GM18498 (cell line): ENCODE data around the gene WNT9A.
"Not testable (repeated sequence)": the region's sequence is repeated elsewhere in the genome, so short reads cannot be mapped to it uniquely, and the experiment has no call there.

Experiments
- ATAC-seq: cut with Tn5 transposase; IDR thresholded peaks from one replicate; pipeline ENCODE4 v1.9.1; 2021; ENCODE audit warnings: mild to moderate bottlenecking, moderate library complexity; ENCODE audit not compliant: unreplicated experiment

Gene WNT9A, protein sequence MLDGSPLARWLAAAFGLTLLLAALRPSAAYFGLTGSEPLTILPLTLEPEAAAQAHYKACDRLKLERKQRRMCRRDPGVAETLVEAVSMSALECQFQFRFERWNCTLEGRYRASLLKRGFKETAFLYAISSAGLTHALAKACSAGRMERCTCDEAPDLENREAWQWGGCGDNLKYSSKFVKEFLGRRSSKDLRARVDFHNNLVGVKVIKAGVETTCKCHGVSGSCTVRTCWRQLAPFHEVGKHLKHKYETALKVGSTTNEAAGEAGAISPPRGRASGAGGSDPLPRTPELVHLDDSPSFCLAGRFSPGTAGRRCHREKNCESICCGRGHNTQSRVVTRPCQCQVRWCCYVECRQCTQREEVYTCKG

DNA sequence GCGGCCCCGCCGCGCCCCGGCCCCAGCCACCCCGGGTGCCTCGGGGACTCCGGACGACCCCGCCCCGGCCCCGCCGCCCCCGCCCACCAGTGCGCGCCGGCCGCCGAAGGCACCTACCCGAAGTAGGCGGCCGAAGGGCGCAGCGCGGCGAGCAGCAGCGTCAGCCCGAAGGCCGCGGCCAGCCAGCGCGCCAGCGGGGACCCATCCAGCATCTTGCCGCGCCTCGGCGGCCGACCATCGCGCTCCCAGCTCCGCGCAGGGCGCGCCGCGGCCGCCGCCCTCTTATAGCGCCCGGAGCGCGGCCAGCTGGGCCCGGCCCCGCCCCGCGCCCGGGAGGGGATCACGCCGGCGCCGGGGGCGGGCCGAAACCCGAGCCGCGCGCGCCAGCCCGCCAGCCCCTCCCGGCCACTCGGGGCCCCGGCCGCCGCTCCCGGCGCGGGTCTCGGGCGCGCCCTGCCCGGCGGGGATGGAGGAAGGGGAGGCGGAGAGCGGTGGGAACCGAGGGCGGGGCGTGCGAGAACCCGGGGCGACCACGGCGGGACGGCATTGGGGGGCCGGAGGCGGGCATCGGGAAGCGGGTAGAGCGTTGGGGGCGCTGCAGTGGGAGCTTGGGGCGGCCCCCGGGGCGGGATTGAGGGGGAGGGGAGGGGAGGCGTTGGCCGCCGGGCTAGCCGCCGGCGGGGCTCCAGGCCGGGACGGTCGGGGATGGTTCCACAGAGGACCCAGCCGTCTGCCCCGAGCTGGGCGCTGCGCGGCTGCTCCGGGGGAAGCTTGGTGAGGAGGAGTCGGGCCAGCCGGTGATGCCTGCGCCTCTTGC lies at the start of gene WNT9A:
Gene WNT9A (minus strand): TSS at position 257 of the 817 bp plus-strand sequence. CDS start 45 bp downstream, at position 212.
- ATAC-seq = peak; percentile 51

DNA sequence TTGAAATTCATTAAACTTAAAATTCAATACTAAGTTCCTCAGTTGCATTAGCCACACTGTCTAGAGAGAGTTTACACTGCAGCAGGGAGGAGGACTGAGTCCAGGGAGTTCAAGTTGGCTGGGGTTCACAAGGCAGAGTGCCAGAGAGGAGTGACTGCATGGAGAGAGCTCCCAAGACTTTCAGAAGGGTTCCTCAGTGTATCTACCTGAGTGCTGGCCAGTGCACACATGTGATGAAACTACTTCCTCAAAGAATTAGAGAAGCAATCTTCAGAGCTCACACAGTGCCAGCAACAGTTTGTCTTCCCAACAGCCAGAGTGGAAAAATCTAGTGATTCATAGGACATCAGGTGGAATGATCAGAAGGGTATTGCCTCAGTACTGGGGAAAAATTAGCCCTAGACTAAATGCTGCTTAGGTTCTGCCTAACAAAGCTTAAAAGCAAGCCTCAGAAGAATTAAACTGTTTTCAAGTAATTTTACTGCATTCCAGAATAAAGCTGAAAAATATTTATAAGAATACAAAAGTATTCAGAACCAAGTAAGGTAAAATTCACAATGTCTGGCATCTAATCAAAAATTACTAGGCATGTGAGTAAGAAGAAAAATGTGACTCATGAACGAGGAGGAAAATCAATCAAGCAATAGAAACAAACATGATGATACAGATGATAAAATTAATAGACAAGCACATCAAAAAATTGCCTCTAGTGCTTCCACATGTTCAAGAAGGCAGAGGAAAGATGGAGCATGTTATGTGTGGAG lies 48.6 kb upstream of the WNT9A start:
- no peak for ATAC-seq

DNA sequence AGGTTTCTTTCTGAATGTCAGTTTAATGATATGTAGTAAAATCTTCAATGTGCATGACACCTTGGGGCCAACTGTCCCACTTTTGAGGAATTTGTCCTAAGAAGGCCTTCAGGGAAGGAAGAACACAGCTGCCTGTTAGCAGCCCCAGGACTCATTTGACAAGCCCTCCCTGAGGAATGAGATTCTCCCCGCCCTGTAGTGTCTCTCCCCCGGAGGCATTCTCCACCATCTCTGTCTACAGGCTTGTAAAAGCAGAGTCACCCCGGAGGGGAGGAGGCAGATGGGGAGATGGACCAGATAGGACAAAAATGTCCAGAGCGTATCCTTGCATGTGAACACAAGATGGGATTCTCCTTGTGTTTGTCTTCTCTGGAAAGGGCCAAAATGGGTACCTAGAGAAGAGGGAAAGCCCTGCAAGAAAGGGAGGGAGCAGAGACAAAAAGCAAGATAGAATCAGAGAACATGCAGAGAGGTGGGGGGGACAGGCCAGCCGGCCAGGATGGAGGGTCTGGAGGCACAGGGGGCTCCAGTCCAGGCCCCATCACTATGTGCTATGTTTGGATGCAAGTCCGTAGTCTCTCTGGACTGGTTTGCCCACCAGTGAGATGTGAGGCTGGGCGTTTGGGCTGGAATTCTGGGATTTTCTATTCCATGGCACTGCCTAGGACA lies 47.0 kb upstream of the WNT9A start:
- no peak for ATAC-seq

DNA sequence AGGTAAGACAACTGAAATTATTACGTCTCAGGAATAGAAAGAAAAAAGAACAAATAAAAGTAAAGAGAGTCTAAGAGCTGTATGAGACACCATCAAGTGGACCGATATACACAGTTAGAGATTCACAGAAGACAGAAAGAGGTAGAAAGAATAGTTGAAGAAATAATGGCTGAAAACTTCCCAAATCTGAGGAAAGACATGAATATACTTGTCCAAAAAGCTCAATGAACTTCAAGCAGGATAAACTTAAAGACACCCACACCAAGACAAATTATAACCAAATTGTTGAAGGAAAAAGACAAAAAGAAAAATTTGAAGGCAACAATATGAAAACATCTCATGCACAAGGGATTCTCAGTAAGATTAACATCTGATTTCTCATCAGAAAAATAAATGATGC lies 39.4 kb upstream of the WNT9A start:
- ATAC-seq = no peak

DNA sequence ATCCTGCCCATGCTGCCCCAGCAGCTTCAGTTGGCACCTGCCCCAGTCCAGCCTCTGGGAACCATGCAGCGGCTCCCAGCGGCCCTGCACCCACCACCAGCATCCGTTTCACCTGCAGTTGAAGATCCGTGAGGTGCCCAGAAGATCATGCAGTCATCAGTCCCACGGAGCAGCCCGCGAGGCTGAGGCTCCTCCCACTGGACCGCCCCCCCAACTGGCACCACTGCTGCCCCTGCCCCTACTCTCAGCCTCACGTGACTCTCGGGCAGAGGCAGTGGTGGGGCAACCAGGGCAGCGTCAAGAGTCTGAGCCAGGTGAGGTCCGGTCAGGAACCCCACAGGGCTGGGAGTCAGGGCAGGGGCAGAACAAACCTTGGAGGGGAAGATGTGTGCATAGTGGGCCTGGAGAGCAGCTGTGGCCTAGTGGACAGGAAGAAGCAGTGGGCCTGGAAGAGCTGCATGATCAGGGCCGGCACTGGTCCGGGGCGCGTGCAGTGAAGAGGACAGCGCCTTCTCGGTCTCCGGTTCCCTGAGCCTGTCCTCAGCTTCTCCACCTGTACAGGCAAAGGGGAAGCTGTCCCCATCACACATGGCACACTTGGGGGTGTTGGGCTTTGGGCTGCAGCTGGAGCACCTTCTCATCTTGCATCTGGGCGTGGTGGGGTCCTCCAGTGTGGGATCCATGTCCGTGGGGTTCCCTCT lies 28.0 kb upstream of the WNT9A start:
- not testable (repeated sequence) for ATAC-seq

DNA sequence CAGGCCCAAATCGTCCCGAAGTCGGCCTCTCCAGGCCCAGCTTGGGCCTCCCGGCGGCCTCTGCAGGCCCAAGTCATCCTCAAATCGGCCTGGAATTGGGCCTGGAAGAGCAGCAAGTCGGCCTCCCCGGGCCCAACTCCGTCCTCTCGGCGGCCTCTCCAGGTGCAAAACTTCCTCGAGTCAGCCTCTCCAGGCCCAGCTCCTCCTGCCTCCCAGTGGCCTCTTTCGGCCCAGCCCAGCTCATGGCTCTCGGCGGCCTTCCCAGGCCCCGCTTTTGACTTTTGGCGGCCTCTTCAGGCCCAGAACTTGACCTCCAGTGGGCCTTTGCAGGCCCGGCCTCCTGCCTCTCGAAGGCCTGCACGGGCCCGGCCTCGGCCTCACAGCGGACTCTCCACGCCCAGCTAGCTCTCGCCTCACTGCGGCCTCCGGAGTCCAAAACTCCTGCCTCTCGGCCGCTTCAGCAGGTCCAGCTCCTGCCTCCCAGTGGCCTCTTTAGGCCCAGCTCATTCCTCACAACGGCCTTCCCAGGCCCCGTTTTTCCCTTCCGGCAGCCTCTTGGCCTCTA lies 26.1 kb upstream of the WNT9A start:
- ATAC-seq = not testable (repeated sequence)

DNA sequence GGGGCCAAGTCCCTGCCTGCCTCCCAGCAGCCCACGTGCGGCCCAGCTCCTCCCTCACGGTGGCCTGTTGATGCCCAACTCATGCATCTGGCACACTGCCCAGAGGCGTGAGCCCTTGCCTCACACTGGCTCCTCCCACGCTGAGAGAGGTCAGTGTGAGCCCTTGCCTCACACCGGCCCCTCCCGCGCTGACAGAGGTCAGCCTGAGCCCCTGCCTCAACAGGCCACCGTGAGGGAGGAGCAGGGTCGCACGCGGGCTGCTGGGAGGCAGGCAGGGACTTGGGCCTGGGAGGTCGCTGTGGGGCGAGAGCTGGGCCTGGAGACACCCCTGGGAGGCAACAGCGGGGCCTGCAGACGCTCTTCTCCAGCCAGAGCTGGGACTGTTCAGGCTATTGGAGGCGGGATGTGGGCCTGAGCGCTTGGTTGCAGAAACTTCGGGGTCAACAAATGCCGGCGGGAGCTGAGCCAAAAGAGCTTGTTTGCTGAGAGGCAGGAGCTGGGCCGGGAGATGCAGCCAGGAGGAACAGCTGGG lies 25.2 kb upstream of the WNT9A start:
- not testable (repeated sequence) for ATAC-seq

DNA sequence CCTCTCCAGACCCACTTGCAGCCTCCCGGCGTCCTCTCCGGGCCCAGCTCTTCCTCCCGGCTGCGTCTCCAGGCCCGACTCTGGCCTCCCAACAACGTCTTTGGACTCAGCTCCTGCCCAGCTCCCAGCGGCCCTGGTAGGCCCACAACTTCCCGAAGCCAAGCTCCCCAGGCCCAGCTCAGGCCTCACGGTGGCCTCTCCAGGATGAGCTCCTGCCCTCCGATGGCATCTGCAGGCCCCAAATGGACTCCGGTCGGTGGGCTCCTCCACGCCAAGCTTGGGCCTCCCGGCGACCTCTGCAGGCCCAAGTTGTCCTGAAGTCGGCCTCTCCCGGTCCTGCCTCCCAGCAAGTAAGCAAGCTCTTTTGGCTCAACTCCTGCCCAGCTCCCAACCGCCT lies 24.5 kb upstream of the WNT9A start:
- not testable (repeated sequence) for ATAC-seq

DNA sequence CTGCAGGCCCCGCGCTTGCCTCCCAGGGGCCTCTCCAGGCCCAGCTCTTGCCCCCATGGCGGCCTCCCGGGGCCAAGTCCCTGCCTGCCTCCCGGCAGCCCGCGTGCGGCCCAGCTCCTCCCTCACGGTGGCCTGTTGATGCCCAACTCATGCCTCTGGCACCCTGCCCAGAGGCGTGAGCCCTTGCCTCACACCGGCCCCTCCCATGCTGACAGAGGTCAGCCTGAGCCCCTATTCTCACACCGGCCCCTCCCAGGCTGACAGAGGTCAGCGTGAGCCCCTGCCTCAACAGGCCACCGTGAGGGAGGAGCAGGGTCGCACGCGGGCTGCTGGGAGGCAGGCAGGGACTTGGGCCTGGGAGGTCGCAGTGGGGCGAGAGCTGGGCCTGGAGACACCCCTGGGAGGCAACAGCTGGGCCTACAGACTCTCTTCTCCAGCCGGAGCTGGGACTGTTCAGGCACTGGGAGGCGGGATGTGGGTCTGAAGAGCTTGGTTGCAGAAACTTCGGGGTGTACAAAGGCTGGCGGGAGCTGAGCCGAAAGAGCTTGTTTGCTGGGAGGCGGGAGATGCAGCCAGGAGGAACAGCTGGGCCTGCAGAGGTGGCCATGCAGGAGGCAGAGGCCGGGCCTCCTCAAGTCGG lies 24.0 kb upstream of the WNT9A start:
- not testable (repeated sequence) for ATAC-seq

DNA sequence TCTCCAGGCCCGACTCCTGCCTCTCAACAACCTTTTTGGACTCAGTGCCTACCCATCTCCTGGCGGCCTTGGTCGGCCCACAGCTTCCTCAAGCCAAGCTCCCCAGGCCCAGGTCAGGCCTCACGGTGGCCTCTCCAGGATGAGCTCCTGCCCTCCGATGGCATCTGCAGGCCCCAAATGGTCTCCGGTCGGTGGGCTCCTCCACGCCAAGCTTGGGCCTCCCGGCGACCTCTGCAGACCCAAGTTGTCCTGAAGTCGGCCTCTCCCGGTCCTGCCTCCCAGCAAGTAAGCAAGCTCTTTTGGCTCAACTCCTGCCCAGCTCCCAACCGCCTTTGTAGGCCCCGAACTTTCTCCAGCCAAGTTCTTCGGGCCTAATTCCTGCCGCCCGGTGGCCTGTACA lies 23.5 kb upstream of the WNT9A start:
- ATAC-seq = not testable (repeated sequence)

DNA sequence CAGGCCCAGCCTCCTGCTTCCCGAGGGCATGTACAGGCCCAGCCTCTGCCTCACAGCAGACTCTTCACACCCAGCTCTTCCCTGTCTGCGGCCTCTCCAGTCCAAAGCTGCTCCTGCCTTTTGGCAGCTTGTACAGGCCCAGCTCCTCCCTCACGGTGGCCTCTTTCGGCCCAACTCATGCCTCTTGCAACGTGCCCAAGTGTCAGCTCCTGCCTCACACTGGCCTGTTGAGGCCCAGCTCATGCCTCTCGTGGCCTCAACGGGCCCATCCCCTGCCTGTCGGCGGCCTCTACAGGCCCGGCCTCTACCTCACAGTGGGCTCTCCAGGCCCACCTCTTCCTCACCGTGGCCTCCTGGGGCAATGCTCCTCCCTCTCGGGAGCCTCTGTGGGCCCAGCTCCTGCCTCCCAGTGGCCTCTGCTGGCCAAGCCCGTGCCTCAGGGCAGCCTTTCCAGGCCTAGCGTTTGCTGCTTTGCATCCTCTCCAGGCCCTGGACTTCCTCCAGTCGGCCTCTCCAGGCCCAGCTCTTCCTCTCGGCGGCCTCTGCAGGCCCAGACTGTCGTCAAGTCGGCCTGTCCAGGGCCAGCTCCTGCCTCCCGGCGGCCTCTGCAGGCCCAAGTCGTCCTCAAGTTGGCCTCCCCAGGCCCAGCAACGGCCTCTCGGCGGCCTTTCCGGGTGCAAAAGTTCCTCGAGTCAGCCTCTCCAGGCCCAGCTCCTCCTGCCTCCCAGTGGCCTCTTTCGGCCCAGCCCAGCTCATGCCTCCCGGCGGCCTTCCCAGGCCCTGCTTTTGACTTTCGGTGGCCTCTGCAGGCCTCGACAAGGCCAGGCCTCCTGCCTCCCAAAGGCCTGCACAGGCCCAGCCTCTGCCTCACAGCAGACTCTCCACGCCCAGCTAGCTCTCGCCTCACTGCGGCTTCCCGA lies 22.6 kb upstream of the WNT9A start:
- ATAC-seq = not testable (repeated sequence)

DNA sequence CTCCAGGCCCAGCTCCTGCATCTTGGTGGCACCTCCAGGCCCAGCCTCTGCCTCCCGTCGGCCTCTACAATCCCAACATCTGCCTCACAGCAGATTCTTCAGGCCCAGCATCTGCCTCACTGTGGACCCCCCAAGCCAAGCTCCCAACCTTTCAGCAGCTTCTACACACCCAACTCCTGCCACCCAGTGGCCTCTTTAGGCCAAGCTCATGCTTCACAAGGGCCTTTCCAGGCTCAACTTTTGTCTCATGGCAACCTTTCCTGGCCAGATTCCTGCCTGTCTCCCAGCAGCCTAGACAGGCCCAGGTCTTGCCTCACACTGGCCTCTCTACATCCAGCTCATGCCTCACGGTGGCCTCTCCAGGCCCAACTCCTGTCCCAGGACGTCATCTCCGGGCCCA lies 20.1 kb upstream of the WNT9A start:
- ATAC-seq = not testable (repeated sequence)

DNA sequence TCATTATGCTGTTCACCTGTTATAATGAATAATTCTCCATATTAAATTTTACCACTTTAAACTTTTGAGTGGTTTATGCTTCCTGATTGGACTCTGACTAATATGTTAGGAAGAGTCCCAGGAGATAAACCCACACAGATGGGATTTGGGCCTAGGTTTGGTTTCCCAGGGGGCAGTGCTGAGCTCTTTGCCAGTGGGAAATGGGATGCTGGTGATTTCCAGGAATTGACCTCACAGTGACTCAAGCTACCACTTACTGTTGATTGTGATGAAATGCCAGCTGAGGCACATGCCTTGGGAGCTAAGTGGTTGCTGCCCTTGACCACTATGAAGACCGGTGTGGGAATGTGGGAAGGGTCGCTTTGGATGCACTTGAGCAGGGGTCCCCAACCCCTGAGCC lies 19.0 kb upstream of the WNT9A start:
- not testable (repeated sequence) for ATAC-seq

DNA sequence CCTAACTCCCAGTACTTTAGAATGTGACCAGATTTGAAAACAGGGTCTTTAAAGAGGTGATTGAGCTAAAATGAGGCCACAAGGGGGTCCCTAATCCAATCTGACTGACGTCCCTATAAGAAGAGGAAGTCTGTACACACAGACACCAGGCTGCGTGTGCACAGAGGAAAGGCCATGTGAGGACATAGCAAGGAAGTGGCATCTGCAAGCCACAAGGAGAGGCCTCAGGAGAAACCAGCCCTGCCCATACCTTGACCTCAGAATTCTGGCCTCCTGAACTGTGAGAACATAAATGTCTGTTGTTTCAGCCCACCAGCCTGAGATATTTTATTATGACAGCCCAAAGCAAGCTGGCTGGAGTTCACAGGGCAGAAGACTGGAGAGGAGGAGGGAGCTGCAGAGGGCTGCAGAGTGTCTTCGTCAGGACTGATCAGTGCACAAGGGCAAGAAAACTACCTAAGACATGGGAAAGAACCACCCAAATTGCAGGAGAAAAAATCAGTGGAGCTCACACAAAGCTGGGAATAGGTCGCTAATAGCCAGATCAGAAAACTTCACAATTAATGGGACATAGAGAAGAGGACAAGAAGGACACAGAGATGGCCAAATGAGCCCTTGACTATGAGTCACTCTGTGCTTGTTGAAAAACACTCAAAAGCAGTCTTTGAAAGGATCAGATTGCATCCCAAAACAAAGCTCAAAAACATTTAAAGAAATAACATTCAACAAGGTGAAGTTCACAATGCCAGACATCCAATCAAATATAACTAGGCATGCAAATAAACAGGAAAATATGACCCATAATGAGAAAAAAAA lies 14.1 kb upstream of the WNT9A start:
- no peak for ATAC-seq

DNA sequence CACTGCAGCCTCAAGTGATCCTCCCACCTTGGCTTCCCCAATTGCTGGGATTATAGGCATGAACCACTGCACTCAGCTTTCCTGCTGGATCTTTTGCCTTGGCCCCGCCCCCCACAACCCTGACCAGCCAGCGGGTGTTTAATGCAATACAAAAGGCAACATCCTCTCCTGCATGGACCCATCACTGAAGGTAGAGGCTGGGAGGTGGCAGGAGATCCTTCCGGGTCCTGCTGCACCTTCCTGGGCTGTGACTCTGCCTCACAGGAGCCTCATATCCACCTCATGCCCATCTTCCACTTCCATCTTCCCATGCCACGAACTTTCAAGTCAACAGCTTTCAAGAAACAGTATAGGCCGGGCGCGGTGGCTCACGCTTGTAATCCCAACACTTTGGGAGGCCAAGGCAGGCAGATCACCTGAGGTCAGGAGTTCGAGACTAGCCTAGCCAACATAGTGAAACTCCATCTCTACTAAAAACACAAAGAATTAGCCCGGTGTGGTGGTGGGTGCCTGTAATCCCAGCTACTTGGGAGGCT lies 11.7 kb upstream of the WNT9A start:
- ATAC-seq = no peak

DNA sequence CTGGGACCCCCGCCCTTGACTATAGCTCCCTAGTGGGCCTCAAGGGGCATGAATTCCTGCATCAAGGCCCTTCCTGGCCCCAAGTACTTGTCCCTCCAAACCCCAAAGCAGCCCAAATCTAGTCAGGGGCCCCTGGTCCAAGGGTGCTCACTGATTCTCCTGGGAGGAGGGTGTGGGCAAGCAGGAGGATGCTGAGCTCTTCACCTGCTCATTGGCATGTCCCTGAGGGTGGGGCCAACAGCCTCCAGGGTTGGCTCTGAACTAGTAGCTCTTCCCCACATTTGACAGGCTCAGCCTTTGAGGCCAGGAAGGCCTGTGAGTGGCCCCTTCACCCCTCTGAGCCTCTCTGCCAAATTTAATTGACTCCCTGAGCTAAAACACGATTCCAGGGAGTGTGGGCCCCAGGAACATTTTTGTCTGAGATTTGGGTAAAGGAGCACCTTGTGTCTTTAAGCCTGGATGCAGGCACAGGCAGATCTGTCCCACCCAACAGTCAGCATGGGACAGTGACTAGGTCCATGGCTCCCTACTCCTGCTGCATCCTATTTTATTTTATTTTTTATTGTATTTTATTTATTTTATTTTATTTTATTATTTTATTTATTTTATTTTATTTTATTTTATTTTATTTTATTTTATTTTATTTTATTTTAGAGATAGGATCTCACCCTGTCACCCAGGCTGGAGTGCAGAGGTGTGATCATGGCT lies 11.0 kb upstream of the WNT9A start:
- ATAC-seq = no peak
